T-helper 1 cell treated with Interleukin-12 subunit alpha and Interleukin-12 subunit beta and Interleukin-4 antibody, amounts not matched to agents 30 μg/mL and 1 μg/mL, for 36 hours (primary cell): ENCODE results near the gene DHRS1.
"Not testable (repeated sequence)": the region's sequence is repeated elsewhere in the genome, so short reads cannot be mapped to it uniquely, and the experiment has no call there.

Source experiments
- H3K27ac Mint-ChIP-seq: one replicate; pipeline ENCODE4 v1.8.0; 2021; ENCODE audit warnings: mild to moderate bottlenecking, mixed read lengths
- H3K27me3 Mint-ChIP-seq: one replicate; pipeline ENCODE4 v1.8.0; 2021; ENCODE audit warnings: low read depth, mixed read lengths
- H3K36me3 Mint-ChIP-seq: one replicate; pipeline ENCODE4 v1.8.0; 2021; ENCODE audit warnings: low read depth, mixed read lengths
- H3K4me1 Mint-ChIP-seq: one replicate; pipeline ENCODE4 v1.8.0; 2021; ENCODE audit warnings: low read depth, mixed read lengths
- H3K4me3 Mint-ChIP-seq: one replicate; pipeline ENCODE4 v1.8.0; 2021; ENCODE audit warnings: mild to moderate bottlenecking, moderate library complexity, mixed read lengths
- H3K9me3 Mint-ChIP-seq: one replicate; pipeline ENCODE4 v1.8.0; 2021; ENCODE audit warnings: mixed read lengths

Gene DHRS1

GRCh38 chr14:24332268-24332993, 32.9 kb upstream of the DHRS1 start:
- peak overlapping the region; percentile 71 for H3K27ac Mint-ChIP-seq
- H3K9me3 Mint-ChIP-seq: no peaks in the 10 kb centered on the region
- H3K4me1 Mint-ChIP-seq: peaks cover 37% of the 10 kb centered on the region
- peak overlapping the region; percentile 78 for H3K4me3 Mint-ChIP-seq
- peaks cover 47% of the 10 kb centered on the region for H3K27me3 Mint-ChIP-seq
- peaks cover 19% of the 10 kb centered on the region for H3K36me3 Mint-ChIP-seq

- peak overlapping the region; percentile 71 for H3K27ac Mint-ChIP-seq
- H3K27me3 Mint-ChIP-seq: peaks cover 47% of the 10 kb centered on the region
Measured at GRCh38 chr14:24331731-24332267, 32.2 kb upstream of the DHRS1 start.

GRCh38 chr14:24330973-24331674, 31.5 kb upstream of the DHRS1 start:
- no peak overlapping the region for H3K27ac Mint-ChIP-seq
- H3K4me1 Mint-ChIP-seq: peaks cover 41% of the 10 kb centered on the region
- peaks cover 6% of the 10 kb centered on the region for H3K36me3 Mint-ChIP-seq
- no peak overlapping the region for H3K4me3 Mint-ChIP-seq
- peaks cover 47% of the 10 kb centered on the region for H3K27me3 Mint-ChIP-seq
- H3K9me3 Mint-ChIP-seq: no peaks in the 10 kb centered on the region

More at GRCh38 chr14:24331731-24332267, 32.2 kb upstream of the DHRS1 start:
- Mint-ChIP-seq H3K4me3 (peak overlapping the region; percentile 78), H3K4me1 (peaks cover 42% of the 10 kb centered on the region), H3K9me3 (no peaks in the 10 kb centered on the region), H3K36me3 (peaks cover 12% of the 10 kb centered on the region)

DNA sequence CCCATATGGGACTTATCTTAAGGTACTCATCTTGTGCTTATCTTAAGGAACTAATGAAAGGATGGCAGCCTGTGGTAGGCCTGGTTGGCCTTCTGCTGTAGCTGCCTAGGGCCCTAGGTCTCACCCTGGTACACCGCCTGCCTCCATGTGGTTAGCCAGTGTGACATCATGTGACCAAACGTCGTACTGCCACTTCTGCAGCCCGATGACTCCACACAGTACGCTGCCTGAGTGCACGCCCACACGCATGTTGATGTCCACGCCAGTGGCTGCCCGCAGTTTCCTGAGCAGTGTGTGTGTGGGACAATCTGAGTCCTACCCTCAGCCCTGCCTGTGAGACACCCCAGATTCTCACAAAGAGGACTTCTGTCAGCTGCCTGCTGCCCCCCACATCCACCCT, 30.2 kb upstream of the DHRS1 start:
- H3K4me1 Mint-ChIP-seq: peaks cover 39% of the 10 kb centered on the region
- H3K9me3 Mint-ChIP-seq: no peaks in the 10 kb centered on the region
- H3K4me3 Mint-ChIP-seq: no peak overlapping the region
- no peaks in the 10 kb centered on the region for H3K36me3 Mint-ChIP-seq
- peak overlapping the region; percentile 26 for H3K27ac Mint-ChIP-seq
- peaks cover 39% of the 10 kb centered on the region for H3K27me3 Mint-ChIP-seq

DNA sequence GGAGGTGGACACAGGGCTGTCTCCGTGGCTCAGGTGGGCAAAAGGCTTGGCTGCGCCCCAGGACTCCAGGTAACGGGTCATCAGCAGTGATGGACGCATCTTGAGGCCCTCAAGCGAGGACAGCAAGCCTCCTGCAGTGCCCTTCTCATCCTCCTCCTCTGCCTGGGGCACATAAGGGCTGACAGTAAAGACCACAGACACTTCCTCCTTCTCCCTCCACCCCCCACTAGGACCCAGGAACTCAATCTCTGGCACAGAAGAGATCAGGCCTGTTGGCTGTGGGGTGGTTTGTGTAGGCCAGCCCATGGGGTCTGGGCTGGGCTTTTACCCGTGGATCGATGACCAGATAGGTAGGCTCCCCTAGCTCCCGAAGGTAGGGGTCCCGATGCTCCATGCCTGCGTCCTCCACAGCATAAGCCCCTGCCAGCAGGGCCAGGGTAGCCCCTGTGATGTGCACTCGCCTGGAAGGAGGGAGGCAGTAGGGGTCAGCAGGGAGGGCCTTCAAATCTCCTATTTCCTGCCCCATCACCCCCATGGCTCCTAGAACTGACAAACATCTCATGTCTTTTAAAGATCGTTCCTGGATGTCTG, 29.6 kb upstream of the DHRS1 start:
- H3K4me1 Mint-ChIP-seq: peaks cover 36% of the 10 kb centered on the region
- no peaks in the 10 kb centered on the region for H3K36me3 Mint-ChIP-seq
- no peaks in the 10 kb centered on the region for H3K9me3 Mint-ChIP-seq
- H3K27me3 Mint-ChIP-seq: peaks cover 35% of the 10 kb centered on the region
- no peak overlapping the region for H3K4me3 Mint-ChIP-seq
- H3K27ac Mint-ChIP-seq: peak overlapping the region; percentile 26

DNA sequence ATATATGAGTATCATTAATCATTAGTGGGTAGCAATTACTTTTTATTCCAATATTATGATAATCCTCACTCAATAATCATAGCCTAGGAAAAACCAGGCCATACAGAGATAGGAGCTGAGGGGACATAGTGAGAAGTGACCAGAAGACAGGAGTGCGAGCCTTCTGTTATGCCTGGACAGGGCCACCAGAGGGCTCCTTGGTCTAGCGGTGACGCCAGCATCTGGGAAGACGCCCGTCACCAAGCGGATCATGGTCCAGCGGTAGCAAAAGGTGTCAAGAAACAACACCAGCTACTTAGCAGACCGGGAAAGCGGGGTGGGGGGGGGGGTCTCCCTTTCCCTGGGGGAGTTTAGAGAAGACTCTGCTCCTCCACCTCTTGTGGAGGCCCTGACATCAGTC, 28.3 kb upstream of the DHRS1 start:
- H3K4me3 Mint-ChIP-seq, H3K36me3 Mint-ChIP-seq, H3K9me3 Mint-ChIP-seq, H3K27ac Mint-ChIP-seq: not testable (repeated sequence)
- Mint-ChIP-seq H3K4me1 (peaks cover 33% of the 10 kb centered on the region), H3K27me3 (peaks cover 29% of the 10 kb centered on the region)

- peaks cover 27% of the 10 kb centered on the region for H3K27me3 Mint-ChIP-seq
- peak overlapping the region; percentile 74 for H3K27ac Mint-ChIP-seq
- H3K4me1 Mint-ChIP-seq: peaks cover 30% of the 10 kb centered on the region
- no peak overlapping the region for H3K4me3 Mint-ChIP-seq
- no peaks in the 10 kb centered on the region for H3K9me3 Mint-ChIP-seq
- no peaks in the 10 kb centered on the region for H3K36me3 Mint-ChIP-seq
Measured at GRCh38 chr14:24327303-24327702, 27.7 kb upstream of the DHRS1 start.

DNA sequence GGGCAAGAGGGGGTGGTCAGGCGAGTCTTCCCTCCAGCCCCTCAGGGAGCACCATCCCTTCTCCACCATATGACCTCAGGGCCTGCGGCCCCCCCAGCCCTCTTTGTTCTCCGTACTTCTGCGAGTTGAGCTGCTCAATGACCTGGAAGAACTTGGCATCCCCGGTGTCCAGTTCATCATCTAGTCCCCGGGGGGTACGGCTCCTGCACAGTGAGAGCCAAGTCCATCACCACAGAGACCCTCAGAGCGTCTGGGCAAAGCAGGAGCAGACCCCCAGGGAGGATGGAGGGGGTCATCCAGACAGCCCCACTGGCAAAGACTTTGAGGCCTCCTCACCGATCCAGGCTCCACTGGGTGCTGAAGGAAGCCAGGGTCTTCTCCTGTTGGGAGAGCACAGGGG, 26.4 kb upstream of the DHRS1 start:
- H3K27ac Mint-ChIP-seq: no peak overlapping the region
- peaks cover 23% of the 10 kb centered on the region for H3K4me1 Mint-ChIP-seq
- no peaks in the 10 kb centered on the region for H3K36me3 Mint-ChIP-seq

GRCh38 chr14:24325041-24325530, 25.5 kb upstream of the DHRS1 start:
- H3K27ac Mint-ChIP-seq: no peak overlapping the region

More for the DNA sequence above, 26.4 kb upstream of the DHRS1 start:
- Mint-ChIP-seq H3K9me3 (no peaks in the 10 kb centered on the region), H3K27me3 (peaks cover 17% of the 10 kb centered on the region), H3K4me3 (no peak overlapping the region)

GRCh38 chr14:24324024-24324423, 24.4 kb upstream of the DHRS1 start:
- Mint-ChIP-seq H3K4me1 (peaks cover 12% of the 10 kb centered on the region), H3K27me3 (peaks cover 14% of the 10 kb centered on the region), H3K9me3 (no peaks in the 10 kb centered on the region), H3K4me3 (no peak overlapping the region), H3K27ac (no peak overlapping the region), H3K36me3 (no peaks in the 10 kb centered on the region)

More at GRCh38 chr14:24325041-24325530, 25.5 kb upstream of the DHRS1 start:
- Mint-ChIP-seq H3K27me3 (peaks cover 11% of the 10 kb centered on the region), H3K36me3 (no peaks in the 10 kb centered on the region), H3K4me1 (peaks cover 20% of the 10 kb centered on the region), H3K4me3 (no peak overlapping the region), H3K9me3 (no peaks in the 10 kb centered on the region)

DNA sequence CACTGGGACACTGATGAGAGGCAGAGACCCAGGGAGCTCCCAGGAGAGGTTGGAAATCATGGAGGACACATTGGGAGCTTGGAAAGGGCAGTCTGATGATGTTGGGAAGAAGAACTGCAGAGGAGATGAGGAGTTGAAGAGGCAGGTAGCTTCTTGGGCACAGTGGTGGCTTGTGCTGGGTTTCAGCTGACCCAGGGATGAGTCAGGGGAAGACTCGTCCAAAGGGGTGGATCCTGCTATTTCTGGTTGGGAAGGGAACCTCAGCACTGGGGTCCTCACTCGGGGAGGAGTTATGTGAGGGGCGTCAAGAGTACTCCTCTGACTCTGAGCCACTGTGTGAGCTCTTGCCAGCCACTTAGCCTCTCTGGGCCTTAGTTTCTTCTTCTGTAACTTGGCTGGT, 23.8 kb upstream of the DHRS1 start:
- Mint-ChIP-seq H3K4me1 (peaks cover 7% of the 10 kb centered on the region), H3K9me3 (no peaks in the 10 kb centered on the region), H3K27ac (no peak overlapping the region), H3K4me3 (no peak overlapping the region), H3K36me3 (no peaks in the 10 kb centered on the region), H3K27me3 (peaks cover 14% of the 10 kb centered on the region)

- H3K27ac Mint-ChIP-seq: no peak overlapping the region
- peaks cover 8% of the 10 kb centered on the region for H3K4me1 Mint-ChIP-seq
- no peaks in the 10 kb centered on the region for H3K9me3 Mint-ChIP-seq
Measured at GRCh38 chr14:24322672-24323071, 23.1 kb upstream of the DHRS1 start.

GRCh38 chr14:24321212-24321975, 21.8 kb upstream of the DHRS1 start:
- Mint-ChIP-seq H3K27me3 (peaks cover 14% of the 10 kb centered on the region), H3K4me1 (peaks cover 8% of the 10 kb centered on the region), H3K4me3 (no peak overlapping the region), H3K27ac (peak overlapping the region; percentile 1), H3K36me3 (peaks cover 2% of the 10 kb centered on the region), H3K9me3 (no peaks in the 10 kb centered on the region)

More at GRCh38 chr14:24322672-24323071, 23.1 kb upstream of the DHRS1 start:
- Mint-ChIP-seq H3K36me3 (no peaks in the 10 kb centered on the region), H3K27me3 (peaks cover 14% of the 10 kb centered on the region), H3K4me3 (no peak overlapping the region)
